Stimulated activated CD4-positive, alpha-beta T cell treated with anti-CD3 and anti-CD28 coated beads, TNF-alpha, amount 100 ng/mL, for 1 hour (primary cell): ENCODE data around the gene MUC13.

Experiments
- DNase-seq, 3 donors: peaks; one replicate each; pipeline ENCODE4 v3.0.0-alpha.2; 2020; ENCODE audit warnings: low read depth in 3 of 3, low spot score in 1 of 3

The MUC13 gene

GRCh38 chr3:124904835-124905492, 29.6 kb downstream of the MUC13 start:
- no peak for DNase-seq

- no peak for DNase-seq
Measured at GRCh38 chr3:124903896-124904834, 30.4 kb downstream of the MUC13 start.

- DNase-seq, result no peak
Measured at GRCh38 chr3:124896824-124897526, 37.6 kb downstream of the MUC13 start.

- no peak for DNase-seq
Measured at GRCh38 chr3:124895756-124896155, 38.8 kb downstream of the MUC13 start.

- DNase-seq, result no peak
Measured at GRCh38 chr3:124893526-124893925, 41.0 kb downstream of the MUC13 start.

GRCh38 chr3:124890573-124891190, 43.9 kb downstream of the MUC13 start:
- no peak for DNase-seq

- no peak for DNase-seq
Measured at GRCh38 chr3:124888482-124889441, 45.8 kb downstream of the MUC13 start.

GRCh38 chr3:124887932-124888298, 46.6 kb downstream of the MUC13 start:
- no peak for DNase-seq

GRCh38 chr3:124887177-124887931, 47.2 kb downstream of the MUC13 start, which contains the start of gene ITGB5:
Gene ITGB5 (minus strand): TSS chr3:124887365. CDS start chr3:124887000, 365 bp downstream.
- no peak for DNase-seq

- DNase-seq, result peak in 1 of 3 donors; percentile 32
Measured at GRCh38 chr3:124886168-124887056, 48.1 kb downstream of the MUC13 start.

- no peak for DNase-seq
Measured at GRCh38 chr3:124885466-124886167, 48.9 kb downstream of the MUC13 start.

GRCh38 chr3:124884474-124885101, 50.0 kb downstream of the MUC13 start:
- no peak for DNase-seq

- no peak for DNase-seq
Measured at GRCh38 chr3:124883766-124884473, 50.6 kb downstream of the MUC13 start.

- DNase-seq, result no peak
Measured at GRCh38 chr3:124882816-124883747, 51.5 kb downstream of the MUC13 start.

- no peak for DNase-seq
Measured at GRCh38 chr3:124881976-124882697, 52.4 kb downstream of the MUC13 start.
